H1 (cell line): Measurements from ENCODE around the gene FMNL2.

ENCODE experiments used
- CBX5 ChIP-seq: fragments of 300-800, 300-1000 bp; sonication (generic); IDR thresholded peaks from 2 replicates; pipeline ENCODE4 v1.7.1; 2016; ENCODE audit warnings: antibody characterized with exemption, low read length, low read depth
- CBX8 ChIP-seq: fragments of 300-800, 300-1000 bp; sonication (generic); IDR thresholded peaks from 2 replicates; pipeline ENCODE4 v1.7.1; 2016; ENCODE audit warnings: low read depth, low read length, borderline replicate concordance
- EZH2 ChIP-seq: fragments of 200-600 bp; sonication (generic); IDR thresholded peaks from 2 replicates; pipeline ENCODE4 v1.7.1; 2012; ENCODE audit warnings: low read depth, mild to moderate bottlenecking, moderate library complexity, low read length, inconsistent platforms; ENCODE audit not compliant: severe bottlenecking
- HDAC2 ChIP-seq, 2 experiments: fragments of 300-600 bp in 1 of 2; sonication (generic) in 1 of 2; IDR thresholded peaks; 2 replicates each; pipeline ENCODE4 v1.6.1; 2011 to 2012; ENCODE audit warnings: low read depth in 2 of 2, low read length in 2 of 2, mild to moderate bottlenecking in 2 of 2, moderate library complexity in 2 of 2, borderline replicate concordance in 1 of 2, inconsistent platforms in 1 of 2
- JUN ChIP-seq: IDR thresholded peaks from 2 replicates; pipeline ENCODE4 v1.6.1; 2011; ENCODE audit warnings: low read depth, mild to moderate bottlenecking, improper control_type of control experiment, low read length
- MAFK ChIP-seq: IDR thresholded peaks from 2 replicates; pipeline ENCODE4 v1.6.1; 2012; ENCODE audit warnings: low read depth, mild to moderate bottlenecking, improper control_type of control experiment, low read length
- POLR2A ChIP-seq, 2 experiments: IDR thresholded peaks; 1 replicate in 1 of 2; 2 replicates in 1 of 2; pipeline ENCODE4 v1.6.1; 2011; ENCODE audit warnings: low read depth in 2 of 2, low read length in 2 of 2, mild to moderate bottlenecking in 2 of 2; ENCODE audit errors: control extremely low read depth in 1 of 2
- POLR2AphosphoS5 ChIP-seq: IDR thresholded peaks from 2 replicates; pipeline ENCODE4 v1.6.1; 2011; ENCODE audit warnings: low read depth, low read length
- RAD21 ChIP-seq, 2 experiments: IDR thresholded peaks in 1 of 2; conservative IDR thresholded peaks in 1 of 2; 2 replicates each; pipeline ENCODE4 v1.6.1; 2011; ENCODE audit warnings: low read depth in 2 of 2, low read length in 2 of 2, improper control_type of control experiment in 1 of 2, inconsistent platforms in 1 of 2, mild to moderate bottlenecking in 1 of 2, moderate library complexity in 1 of 2
- SIN3A ChIP-seq, 2 experiments: IDR thresholded peaks in 1 of 2; conservative IDR thresholded peaks in 1 of 2; 2 replicates each; pipeline ENCODE4 v1.6.1; 2011 to 2012; ENCODE audit warnings: low read length in 2 of 2, improper control_type of control experiment in 1 of 2, low read depth in 1 of 2, mild to moderate bottlenecking in 1 of 2
- TCF12 ChIP-seq: IDR thresholded peaks from 2 replicates; pipeline ENCODE4 v1.6.1; 2011; ENCODE audit warnings: low read depth, mild to moderate bottlenecking, low read length
- ZNF274 ChIP-seq: IDR thresholded peaks from 2 replicates; pipeline ENCODE4 v1.7.0; 2012; ENCODE audit warnings: low read length, borderline replicate concordance; ENCODE audit errors: extremely low read depth
- TF ChIP-seq, protein P1 (sequence below), 3 experiments: IDR thresholded peaks; 1 replicate in 2 of 3; 2 replicates in 1 of 3; pipeline versions ENCODE4 v1.5.1 to v1.6.1; 2011; ENCODE audit warnings: low read length in 3 of 3, mild to moderate bottlenecking in 3 of 3, inconsistent platforms in 2 of 3, low read depth in 1 of 3, moderate library complexity in 1 of 3; ENCODE audit not compliant: insufficient read depth in 1 of 3; ENCODE audit errors: control extremely low read depth in 1 of 3
- TF ChIP-seq, protein P2 (sequence below): IDR thresholded peaks from 2 replicates; pipeline ENCODE4 v1.6.1; 2011; ENCODE audit warnings: low read length, improper control_type of control experiment

DNA sequence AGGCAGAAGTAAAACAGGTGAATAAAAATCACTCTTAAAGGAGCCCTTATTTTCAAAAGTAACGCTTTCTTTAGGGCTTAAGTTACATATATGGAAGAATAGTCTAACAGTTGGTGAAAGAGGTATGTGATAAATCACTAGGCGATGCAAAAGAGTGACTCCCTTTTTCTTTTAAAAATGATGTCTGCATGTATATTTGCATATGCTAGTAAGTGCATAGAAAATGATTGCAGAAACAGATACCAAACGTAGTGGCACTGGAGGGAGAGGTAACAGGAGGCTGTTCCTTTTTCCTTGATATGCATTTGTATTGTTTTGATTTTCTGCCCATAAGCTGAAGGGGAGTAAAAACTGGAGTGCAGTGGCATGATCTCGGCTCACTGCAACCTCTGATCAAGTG, 224.0 kb downstream of the FMNL2 start:
- TF ChIP-seq, protein P1, sequence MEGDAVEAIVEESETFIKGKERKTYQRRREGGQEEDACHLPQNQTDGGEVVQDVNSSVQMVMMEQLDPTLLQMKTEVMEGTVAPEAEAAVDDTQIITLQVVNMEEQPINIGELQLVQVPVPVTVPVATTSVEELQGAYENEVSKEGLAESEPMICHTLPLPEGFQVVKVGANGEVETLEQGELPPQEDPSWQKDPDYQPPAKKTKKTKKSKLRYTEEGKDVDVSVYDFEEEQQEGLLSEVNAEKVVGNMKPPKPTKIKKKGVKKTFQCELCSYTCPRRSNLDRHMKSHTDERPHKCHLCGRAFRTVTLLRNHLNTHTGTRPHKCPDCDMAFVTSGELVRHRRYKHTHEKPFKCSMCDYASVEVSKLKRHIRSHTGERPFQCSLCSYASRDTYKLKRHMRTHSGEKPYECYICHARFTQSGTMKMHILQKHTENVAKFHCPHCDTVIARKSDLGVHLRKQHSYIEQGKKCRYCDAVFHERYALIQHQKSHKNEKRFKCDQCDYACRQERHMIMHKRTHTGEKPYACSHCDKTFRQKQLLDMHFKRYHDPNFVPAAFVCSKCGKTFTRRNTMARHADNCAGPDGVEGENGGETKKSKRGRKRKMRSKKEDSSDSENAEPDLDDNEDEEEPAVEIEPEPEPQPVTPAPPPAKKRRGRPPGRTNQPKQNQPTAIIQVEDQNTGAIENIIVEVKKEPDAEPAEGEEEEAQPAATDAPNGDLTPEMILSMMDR (IDR thresholded peaks at IDR 0.05; ENCODE audit: control extremely low read depth in 1 of 3, insufficient read depth in 1 of 3, low read depth in 1 of 3, low read length in 3 of 3): no peak
- TF ChIP-seq EZH2 (no peak), TCF12 (no peak), POLR2AphosphoS5 (no peak), JUN (no peak), CBX5 (no peak), POLR2A (IDR thresholded peaks at IDR 0.05; ENCODE audit: control extremely low read depth in 1 of 2, low read depth in 2 of 2, low read length in 2 of 2) (no peak), MAFK (no peak), ZNF274 (no peak), HDAC2 (IDR thresholded peaks at IDR 0.05; ENCODE audit: borderline replicate concordance in 1 of 2, low read depth in 2 of 2, low read length in 2 of 2) (no peak), CBX8 (no peak), SIN3A (conservative IDR thresholded peaks at IDR 0.05 in 1 of 2, IDR thresholded peaks at IDR 0.05 in 1 of 2; ENCODE audit: low read depth in 1 of 2, low read length in 2 of 2) (no peak), RAD21 (IDR thresholded peaks at IDR 0.05 in 1 of 2, conservative IDR thresholded peaks at IDR 0.05 in 1 of 2; ENCODE audit: low read depth in 2 of 2, low read length in 2 of 2) (no peak)
- TF ChIP-seq, protein P2, sequence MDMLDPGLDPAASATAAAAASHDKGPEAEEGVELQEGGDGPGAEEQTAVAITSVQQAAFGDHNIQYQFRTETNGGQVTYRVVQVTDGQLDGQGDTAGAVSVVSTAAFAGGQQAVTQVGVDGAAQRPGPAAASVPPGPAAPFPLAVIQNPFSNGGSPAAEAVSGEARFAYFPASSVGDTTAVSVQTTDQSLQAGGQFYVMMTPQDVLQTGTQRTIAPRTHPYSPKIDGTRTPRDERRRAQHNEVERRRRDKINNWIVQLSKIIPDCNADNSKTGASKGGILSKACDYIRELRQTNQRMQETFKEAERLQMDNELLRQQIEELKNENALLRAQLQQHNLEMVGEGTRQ: no peak
